Spinal cord (tissue), 10 donors: ENCODE results near the gene GREB1L. TPM values are rescaled to one million over a fixed set of nuclear protein-coding genes. Genes with fewer than 3 reads are reported as not detected.

Experiments
- DNase-seq, 6 donors: peaks; one replicate each; pipeline versions ENCODE4 v3.0.0 to v3.0.0-alpha.2; 2013 to 2015; ENCODE audit warnings: low spot score in 6 of 6, low read depth in 4 of 6
- H3K27ac ChIP-seq: one replicate; pipeline ENCODE4 v1.5.1; 2013; ENCODE audit warnings: low read depth, low read length, control low read depth
- H3K27me3 ChIP-seq: one replicate; pipeline ENCODE4 v1.6.1; 2013; ENCODE audit warnings: low read length; ENCODE audit not compliant: control insufficient read depth, insufficient read depth
- H3K36me3 ChIP-seq: one replicate; pipeline ENCODE4 v1.6.1; 2013; ENCODE audit warnings: low read length; ENCODE audit not compliant: control insufficient read depth, insufficient read depth
- H3K4me1 ChIP-seq: one replicate; pipeline ENCODE4 v1.6.1; 2013; ENCODE audit warnings: low read length; ENCODE audit not compliant: control insufficient read depth, insufficient read depth
- H3K4me3 ChIP-seq: one replicate; pipeline ENCODE4 v1.5.1; 2013; ENCODE audit warnings: low read depth, low read length, control low read depth
- H3K9me3 ChIP-seq: one replicate; pipeline ENCODE4 v1.6.1; 2013; ENCODE audit warnings: low read length; ENCODE audit not compliant: control insufficient read depth, insufficient read depth
- WGBS: methylation state at CpG from one replicate; pipeline ENCODE4 v1.1.5; 2013; ENCODE audit warnings: missing lambda C conversion rate; ENCODE audit not compliant: insufficient coverage; 5-methylcytosine and 5-hydroxymethylcytosine counted together
- polyA plus RNA-seq, 2 donors: library from polyadenylated mRNA; unstranded; fragments of 120-200 nt; gene quantifications; one replicate each; pipeline ENCODE4 v1.2.1, GENCODE V29; 2013; ENCODE audit not compliant: insufficient read length in 2 of 2
- small RNA-seq: library from RNA; depleted of rRNA; stranded (forward); fragments of <200 nt; gene quantifications from one replicate; pipeline ENCODE3, GENCODE V24; 2014; ENCODE audit warnings: low replicate concordance
- total RNA-seq, 2 donors: library from RNA; depleted of rRNA in 1 of 2; stranded (reverse); fragments of 120-200 nt in 1 of 2; fragments of >200 nt in 1 of 2; gene quantifications; one replicate each; pipeline versions ENCODE4 v1.2.3 to v1.2.4, GENCODE V29; 2013 to 2014
- donor health status: healthy.

GREB1L gene
- total and polyA plus RNA-seq, 4 donors = 4.6 to 13.8 (median 6.5) TPM

GRCh38 chr18:21538230-21538629 lies 296.2 kb downstream of the GREB1L start:
- DNase-seq = no peak
- H3K4me1 ChIP-seq = no peaks in the 10 kb centered on the region
- H3K27me3 ChIP-seq = no peaks in the 10 kb centered on the region
- no peak overlapping the region for H3K27ac ChIP-seq
- no peaks in the 10 kb centered on the region for H3K9me3 ChIP-seq
- no CpG with 5 or more reads among the region's 3 CpGs for WGBS
- H3K36me3 ChIP-seq = peaks cover 20% of the 10 kb centered on the region
- no peak overlapping the region for H3K4me3 ChIP-seq

- no peaks in the 10 kb centered on the region for H3K9me3 ChIP-seq
- 89% methylated on average over 1 of the region's 5 CpGs for WGBS
- no peak overlapping the region for H3K4me3 ChIP-seq
- H3K4me1 ChIP-seq = no peaks in the 10 kb centered on the region
- no peak for DNase-seq
- no peaks in the 10 kb centered on the region for H3K27me3 ChIP-seq
- H3K36me3 ChIP-seq = peaks cover 10% of the 10 kb centered on the region
- H3K27ac ChIP-seq = no peak overlapping the region
Measured at GRCh38 chr18:21546423-21546822, 304.4 kb downstream of the GREB1L start.

DNA sequence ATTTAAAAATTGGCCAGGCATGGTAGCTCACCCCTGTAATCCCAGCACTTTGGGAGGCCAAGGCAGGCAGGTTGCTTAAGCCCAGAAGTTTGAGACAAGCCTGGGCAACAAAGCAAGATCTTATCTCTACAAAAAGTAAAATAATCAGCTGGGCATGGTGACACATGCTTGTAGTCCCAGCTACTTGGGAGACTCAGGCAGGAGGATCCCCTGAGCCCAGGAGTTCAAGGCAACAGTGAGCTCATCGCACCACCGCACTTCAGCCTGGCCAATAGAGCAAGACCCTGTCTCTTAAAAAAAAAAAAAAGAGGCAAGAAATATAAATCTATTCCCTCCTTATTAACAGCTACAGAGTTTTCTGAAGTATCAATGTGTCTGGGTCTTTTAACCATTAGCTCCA lies 306.6 kb downstream of the GREB1L start:
- Histone ChIP-seq H3K4me3 (no peak overlapping the region), H3K9me3 (no peaks in the 10 kb centered on the region), H3K27ac (no peak overlapping the region), H3K27me3 (no peaks in the 10 kb centered on the region), H3K4me1 (no peaks in the 10 kb centered on the region), H3K36me3 (peaks cover 10% of the 10 kb centered on the region)
- DNase-seq = no peak
- no CpG with 5 or more reads among the region's 2 CpGs for WGBS

- Histone ChIP-seq H3K36me3 (peaks cover 5% of the 10 kb centered on the region), H3K27ac (no peak overlapping the region), H3K4me1 (no peaks in the 10 kb centered on the region), H3K27me3 (no peaks in the 10 kb centered on the region), H3K4me3 (no peak overlapping the region), H3K9me3 (no peaks in the 10 kb centered on the region)
- no peak for DNase-seq
- WGBS = 98% methylated on average over 8 of the region's 11 CpGs
Measured at GRCh38 chr18:21550510-21550970, 308.5 kb downstream of the GREB1L start.

DNA sequence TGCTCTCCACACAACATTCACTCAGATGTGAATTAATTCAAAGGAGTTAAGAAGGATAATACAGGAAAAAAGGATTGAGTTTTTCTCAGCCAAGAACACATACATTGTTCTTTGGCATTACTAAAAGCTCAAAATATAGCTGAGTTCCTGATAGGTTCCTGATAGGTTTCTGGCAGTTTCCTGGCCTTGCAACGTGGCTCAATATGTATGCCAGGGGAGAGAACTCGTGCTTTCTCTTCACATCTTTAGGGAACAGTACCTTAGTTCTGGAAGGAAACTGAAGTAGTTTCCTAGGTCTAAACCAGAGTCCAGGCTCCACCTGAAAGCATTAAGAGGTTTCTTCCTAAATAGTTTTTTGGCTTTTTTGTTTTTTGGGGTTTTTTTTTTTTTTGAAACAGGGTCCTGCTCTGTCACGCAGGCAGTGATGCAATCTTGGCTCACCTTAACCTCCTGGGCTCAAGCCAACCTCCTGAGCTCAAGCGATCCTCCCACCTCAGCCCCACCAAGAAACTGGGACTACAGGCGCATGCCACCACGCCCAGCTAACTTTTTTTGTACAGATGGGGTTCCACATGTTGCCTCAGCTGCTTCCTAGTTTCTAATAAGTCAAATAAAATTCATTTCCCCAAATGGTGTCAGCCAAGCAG lies 315.7 kb downstream of the GREB1L start:
- H3K9me3 ChIP-seq = no peaks in the 10 kb centered on the region
- peaks cover 12% of the 10 kb centered on the region for H3K36me3 ChIP-seq
- no peak overlapping the region for H3K4me3 ChIP-seq
- 89% methylated on average over 4 of the region's 6 CpGs for WGBS
- no peaks in the 10 kb centered on the region for H3K4me1 ChIP-seq
- H3K27me3 ChIP-seq = no peaks in the 10 kb centered on the region
- no peak for DNase-seq
- H3K27ac ChIP-seq = no peak overlapping the region

- H3K36me3 ChIP-seq = peaks cover 20% of the 10 kb centered on the region
- no peaks in the 10 kb centered on the region for H3K27me3 ChIP-seq
- H3K27ac ChIP-seq = no peak overlapping the region
- DNase-seq = no peak
- no peaks in the 10 kb centered on the region for H3K9me3 ChIP-seq
- no peak overlapping the region for H3K4me3 ChIP-seq
- no peaks in the 10 kb centered on the region for H3K4me1 ChIP-seq
Measured at GRCh38 chr18:21559195-21559594, 317.2 kb downstream of the GREB1L start.

DNA sequence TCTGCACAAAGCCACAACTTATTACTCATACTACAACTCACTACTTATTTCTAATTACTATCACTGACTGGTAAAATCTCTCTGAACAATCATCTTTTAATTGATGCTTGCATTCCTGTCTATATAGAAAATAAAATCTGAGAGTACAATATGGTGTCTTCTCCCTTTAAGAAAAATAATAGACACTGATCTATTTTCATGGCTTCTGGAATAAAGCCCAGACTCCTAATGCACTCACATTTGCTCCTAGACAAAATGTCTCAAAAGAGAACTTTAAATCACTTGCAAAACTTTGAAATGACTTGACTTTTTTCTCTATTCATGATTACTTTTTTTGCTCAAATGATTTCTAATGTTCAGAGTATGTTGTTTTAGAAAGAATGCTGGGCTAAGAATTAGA lies 329.7 kb downstream of the GREB1L start:
- Histone ChIP-seq H3K4me3 (no peak overlapping the region), H3K4me1 (no peaks in the 10 kb centered on the region), H3K27me3 (no peaks in the 10 kb centered on the region), H3K9me3 (no peaks in the 10 kb centered on the region), H3K36me3 (peaks cover 15% of the 10 kb centered on the region), H3K27ac (no peak overlapping the region)
- DNase-seq = peak in 3 of 6 donors; percentile 1 to 31 (median 9)

Small RNAs within 50 kb of the gene (small RNA-seq; reads per million reads assigned to genes)
- not detected for gene RF00603

Other genes starting within 250 kb of the GREB1L start
- gene ROCK1, start 130.4 kb upstream of the GREB1L start, total RNA-seq = 10 to 100 TPM; 33.8 to 56.1 TPM
- 10 to 100 TPM; 31.0 to 34.5 TPM for gene ROCK1, start 130.4 kb upstream of the GREB1L start, polyA plus RNA-seq